Gastroesophageal sphincter (tissue), 4 donors: ENCODE results near the gene OR1L8. TPM values are rescaled to one million over a fixed set of nuclear protein-coding genes. Genes with fewer than 3 reads are reported as not detected.
"Not testable (repeated sequence)": the region's sequence is repeated elsewhere in the genome, so short reads cannot be mapped to it uniquely, and the experiment has no call there.

Experiments
- ATAC-seq: fragments of 150-250 bp; one replicate; pipeline ENCODE4 v1.9.1; 2016; ENCODE audit warnings: mild to moderate bottlenecking, moderate library complexity
- H3K27ac ChIP-seq, 4 donors: fragments of 200-600 bp; sonication (generic) in 3 of 4; 1 replicate in 3 of 4; 2 replicates in 1 of 4; pipeline ENCODE4 v1.5.1; 2016 to 2019
- H3K27me3 ChIP-seq: fragments of 200-600 bp; sonication (generic); one replicate; pipeline ENCODE4 v1.5.1; 2019
- H3K36me3 ChIP-seq, 2 donors: fragments of 200-600 bp; sonication (generic); one replicate each; pipeline ENCODE4 v1.5.1; 2019; ENCODE audit warnings: control low read depth in 1 of 2
- H3K4me1 ChIP-seq, 3 donors: fragments of 200-600 bp; sonication (generic); 1 replicate in 2 of 3; 2 replicates in 1 of 3; pipeline ENCODE4 v1.5.1; 2016 to 2019; ENCODE audit warnings: control low read depth in 2 of 3
- H3K4me3 ChIP-seq, 2 donors: fragments of 200-600 bp; sonication (generic); one replicate each; pipeline ENCODE4 v1.5.1; 2019; ENCODE audit warnings: mild to moderate bottlenecking in 1 of 2, moderate library complexity in 1 of 2
- H3K9me3 ChIP-seq, 3 donors: fragments of 200-600 bp; sonication (generic); one replicate each; pipeline ENCODE4 v1.5.1; 2017 to 2019; ENCODE audit warnings: control low read depth in 2 of 3
- EP300 ChIP-seq: sonication (generic); formaldehyde crosslinking; IDR thresholded peaks from one replicate; pipeline ENCODE4 v1.6.1; 2017; ENCODE audit warnings: antibody characterized with exemption, mild to moderate bottlenecking
- POLR2A ChIP-seq, 2 donors: fragments of 450-650 bp; IDR thresholded peaks; one replicate each; pipeline ENCODE4 v1.6.1; 2017; ENCODE audit warnings: antibody characterized with exemption in 2 of 2, mild to moderate bottlenecking in 2 of 2, moderate library complexity in 1 of 2
- POLR2AphosphoS5 ChIP-seq: sonication (generic); formaldehyde crosslinking; IDR thresholded peaks from one replicate; pipeline ENCODE4 v1.6.1; 2017; ENCODE audit warnings: antibody characterized with exemption
- WGBS, 2 donors: methylation state at CpG; one replicate each; pipeline ENCODE4 v1.1.5; 2018; ENCODE audit warnings: low coverage in 1 of 2; 5-methylcytosine and 5-hydroxymethylcytosine counted together
- total RNA-seq, 4 donors: library from RNA; depleted of rRNA; stranded (reverse); fragments of >200 nt; gene quantifications; one replicate each; pipeline ENCODE4 v1.1.0, GENCODE V29; 2016
- TF ChIP-seq, protein P1 (sequence below), 4 experiments: fragments of 200-600 bp in 2 of 4; fragments of 450-650 bp in 2 of 4; sonication (generic) in 1 of 4; IDR thresholded peaks; one replicate each; pipeline ENCODE4 v1.5.1; 2017 to 2019; ENCODE audit warnings: antibody characterized with exemption in 4 of 4, mild to moderate bottlenecking in 2 of 4, moderate library complexity in 2 of 4

Gene OR1L8
- total RNA-seq, 4 donors from 2014 or later, result not detected

DNA sequence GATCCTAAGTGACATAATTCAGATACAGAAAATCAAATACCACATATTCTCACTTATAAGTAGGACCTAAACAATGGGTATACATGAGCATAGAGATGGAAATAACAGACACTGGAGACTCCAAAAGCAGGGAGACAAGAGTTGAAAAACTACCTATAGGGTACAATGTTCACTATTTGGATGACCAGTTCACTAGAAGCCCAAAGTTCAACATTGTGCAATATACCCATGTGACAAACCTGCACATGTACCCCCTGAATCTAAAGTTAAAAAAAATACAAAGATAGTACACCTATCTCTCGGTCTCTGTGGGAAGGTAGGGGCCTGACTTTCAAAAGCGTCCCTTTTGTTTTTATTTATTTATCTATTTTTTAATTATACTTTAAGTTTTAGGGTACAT is 44.4 kb downstream of the OR1L8 start:
- no peaks in the 10 kb centered on the region for H3K27me3 ChIP-seq
- TF ChIP-seq, protein P1, sequence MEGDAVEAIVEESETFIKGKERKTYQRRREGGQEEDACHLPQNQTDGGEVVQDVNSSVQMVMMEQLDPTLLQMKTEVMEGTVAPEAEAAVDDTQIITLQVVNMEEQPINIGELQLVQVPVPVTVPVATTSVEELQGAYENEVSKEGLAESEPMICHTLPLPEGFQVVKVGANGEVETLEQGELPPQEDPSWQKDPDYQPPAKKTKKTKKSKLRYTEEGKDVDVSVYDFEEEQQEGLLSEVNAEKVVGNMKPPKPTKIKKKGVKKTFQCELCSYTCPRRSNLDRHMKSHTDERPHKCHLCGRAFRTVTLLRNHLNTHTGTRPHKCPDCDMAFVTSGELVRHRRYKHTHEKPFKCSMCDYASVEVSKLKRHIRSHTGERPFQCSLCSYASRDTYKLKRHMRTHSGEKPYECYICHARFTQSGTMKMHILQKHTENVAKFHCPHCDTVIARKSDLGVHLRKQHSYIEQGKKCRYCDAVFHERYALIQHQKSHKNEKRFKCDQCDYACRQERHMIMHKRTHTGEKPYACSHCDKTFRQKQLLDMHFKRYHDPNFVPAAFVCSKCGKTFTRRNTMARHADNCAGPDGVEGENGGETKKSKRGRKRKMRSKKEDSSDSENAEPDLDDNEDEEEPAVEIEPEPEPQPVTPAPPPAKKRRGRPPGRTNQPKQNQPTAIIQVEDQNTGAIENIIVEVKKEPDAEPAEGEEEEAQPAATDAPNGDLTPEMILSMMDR (IDR thresholded peaks at IDR 0.05), result no peak
- TF ChIP-seq EP300 (no peak), POLR2A (IDR thresholded peaks at IDR 0.05) (no peak), POLR2AphosphoS5 (no peak)
- no peak overlapping the region for H3K4me3 ChIP-seq
- WGBS, 2 donors, result 59 to 62% methylated on average over 2 of the region's 2 CpGs
- peaks cover 0 to 10% (median 0%) of the 10 kb centered on the region in 3 donors for H3K9me3 ChIP-seq
- no peaks in the 10 kb centered on the region for H3K4me1 ChIP-seq
- H3K27ac ChIP-seq, result no peak overlapping the region
- H3K36me3 ChIP-seq, result no peaks in the 10 kb centered on the region
- ATAC-seq, result no peak

DNA sequence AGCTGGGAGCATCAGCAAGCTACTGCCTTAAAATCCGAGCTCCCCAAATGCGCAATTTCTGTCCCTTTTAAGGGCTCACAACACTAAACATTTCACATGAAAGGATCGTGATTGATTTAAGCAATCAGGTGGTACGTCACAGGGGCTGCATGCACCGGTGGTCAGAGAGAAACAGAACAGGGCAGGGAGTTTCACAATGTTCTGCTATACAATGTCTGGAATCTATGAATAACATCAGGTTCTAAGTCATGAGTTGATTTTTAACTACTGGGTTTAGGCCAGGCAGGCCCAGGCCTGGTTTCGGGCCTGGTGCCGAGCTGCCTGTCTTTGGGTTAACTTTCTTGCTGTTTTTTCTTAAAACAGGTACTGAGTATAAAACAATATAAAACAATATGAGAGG is 46.1 kb downstream of the OR1L8 start:
- H3K27ac ChIP-seq, H3K36me3 ChIP-seq, H3K9me3 ChIP-seq, ATAC-seq, H3K27me3 ChIP-seq, H3K4me3 ChIP-seq, H3K4me1 ChIP-seq: not testable (repeated sequence)
- WGBS, 2 donors, result 28 to 60% methylated on average over 4 to 7 of the region's 7 CpGs

DNA sequence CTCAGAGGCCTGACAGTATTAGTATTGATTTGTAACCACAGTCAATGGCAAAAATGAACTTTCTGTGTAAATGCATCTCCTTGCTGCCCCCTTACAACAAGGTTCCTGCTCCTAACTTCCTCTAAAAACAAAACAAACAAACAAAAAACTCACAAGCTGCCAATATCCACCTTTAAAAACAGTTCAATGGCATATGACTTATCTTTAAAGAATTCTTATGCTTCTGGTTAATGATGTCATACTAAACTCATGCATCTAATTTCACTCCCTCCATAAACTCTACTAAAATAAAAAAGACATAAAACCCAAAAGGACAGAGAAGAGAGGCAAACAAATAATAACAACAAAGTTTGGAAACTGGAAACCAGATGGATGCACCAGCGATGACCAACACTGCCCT is 47.0 kb downstream of the OR1L8 start:
- Histone ChIP-seq H3K27ac (no peak overlapping the region), H3K9me3 (peaks cover 0 to 10% (median 0%) of the 10 kb centered on the region in 3 donors), H3K4me1 (no peaks in the 10 kb centered on the region), H3K27me3 (no peaks in the 10 kb centered on the region), H3K36me3 (no peaks in the 10 kb centered on the region), H3K4me3 (no peak overlapping the region)
- ATAC-seq, result no peak
- 100% methylated on average over 1 of the region's 1 CpG for whole genome bisulfite sequencing, 2 donors
- no peak for TF ChIP-seq POLR2A (IDR thresholded peaks at IDR 0.05)
- no peak for TF ChIP-seq POLR2AphosphoS5
- no peak for TF ChIP-seq EP300
- TF ChIP-seq, protein P1 (IDR thresholded peaks at IDR 0.05), result no peak

DNA sequence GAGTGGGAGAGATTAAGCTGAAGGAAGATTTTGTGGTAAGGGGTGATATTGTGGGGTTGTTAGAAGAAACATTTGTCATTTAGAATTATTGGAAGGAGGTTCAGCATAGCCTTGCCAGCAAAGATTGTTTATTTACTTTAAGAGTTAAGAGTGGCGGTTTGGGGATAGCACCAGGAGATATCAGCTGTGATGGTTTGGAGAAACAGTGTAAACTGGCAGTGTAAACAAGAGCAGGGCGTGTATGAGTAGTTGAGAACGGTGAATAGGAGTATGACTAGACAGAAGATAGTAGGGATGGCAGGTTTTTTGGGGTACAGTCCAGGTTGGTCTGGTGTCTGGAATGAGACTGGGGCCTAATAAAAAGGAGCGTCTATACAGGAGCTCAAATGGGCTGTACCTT is 52.0 kb downstream of the OR1L8 start:
- WGBS, 2 donors, result 43 to 44% methylated on average over 4 of the region's 4 CpGs
- H3K36me3 ChIP-seq, H3K27me3 ChIP-seq, H3K4me3 ChIP-seq, ATAC-seq, H3K27ac ChIP-seq, H3K4me1 ChIP-seq, H3K9me3 ChIP-seq: not testable (repeated sequence)

DNA sequence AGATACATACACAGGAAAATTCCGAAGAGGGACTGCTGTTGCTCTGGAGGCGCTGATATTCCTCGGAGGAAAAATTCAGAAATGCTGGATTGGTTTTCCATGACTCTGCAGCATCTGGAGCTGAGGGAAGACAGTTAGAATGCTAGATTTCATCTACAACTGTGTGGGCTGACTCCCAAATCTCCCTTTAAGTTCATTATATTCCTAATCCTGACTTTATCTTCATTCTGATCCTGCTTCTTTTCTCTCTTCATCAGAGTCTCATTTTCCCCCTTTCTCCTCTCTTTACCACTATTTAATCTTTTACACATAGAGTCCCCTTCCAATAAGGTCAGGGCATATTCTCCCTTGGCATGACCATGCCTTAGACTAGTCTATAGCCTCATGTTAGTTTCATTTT is 56.0 kb downstream of the OR1L8 start, which contains the start of gene OR1N1:
Gene OR1N1, minus strand, starts transcription at position 101 of the 400 bp plus-strand sequence. Its CDS starts 0 bp downstream, at position 101.
- no peak for TF ChIP-seq POLR2A (IDR thresholded peaks at IDR 0.05)
- no peak for TF ChIP-seq POLR2AphosphoS5
- TF ChIP-seq, protein P1 (IDR thresholded peaks at IDR 0.05), result no peak
- no peak for TF ChIP-seq EP300
- no peak for ATAC-seq
- WGBS, 2 donors, result 82 to 90% methylated on average over 3 of the region's 3 CpGs
- no peaks in the 10 kb centered on the region for H3K9me3 ChIP-seq
- no peaks in the 10 kb centered on the region for H3K4me1 ChIP-seq
- no peak within 1 kb of the TSS for H3K27ac ChIP-seq
- H3K36me3 ChIP-seq, result no peaks in the 10 kb centered on the region
- no peak within 1 kb of the TSS for H3K4me3 ChIP-seq
- H3K27me3 ChIP-seq, result peaks cover 4% of the 10 kb centered on the region

DNA sequence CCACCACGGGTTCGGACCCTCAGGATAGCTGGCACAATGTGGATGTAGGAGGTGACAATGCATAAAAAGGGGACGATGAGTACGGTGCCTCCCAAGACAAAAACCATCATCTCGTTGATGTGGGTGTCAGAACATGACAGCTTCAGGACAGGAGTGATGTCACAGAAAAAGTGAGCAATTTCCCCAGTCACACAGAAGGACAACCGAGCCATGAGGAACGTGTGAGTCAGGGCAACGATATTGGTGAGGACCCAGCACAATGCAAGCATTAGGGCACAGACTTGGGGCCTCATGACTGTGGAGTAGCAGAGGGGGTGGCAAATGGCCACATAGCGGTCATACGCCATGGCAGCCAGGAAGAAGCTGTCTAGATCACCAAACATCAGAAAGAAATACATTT is 56.6 kb downstream of the OR1L8 start:
- H3K27ac ChIP-seq, result no peak overlapping the region
- no peak overlapping the region for H3K4me3 ChIP-seq
- H3K27me3 ChIP-seq, result peaks cover 4% of the 10 kb centered on the region
- no peaks in the 10 kb centered on the region for H3K36me3 ChIP-seq
- no peaks in the 10 kb centered on the region for H3K4me1 ChIP-seq
- WGBS, 2 donors, result 78% methylated on average over 7 of the region's 10 CpGs; no CpG with 5 or more reads in 1 of the 2 donors
- H3K9me3 ChIP-seq, result no peaks in the 10 kb centered on the region
- TF ChIP-seq, protein P1 (IDR thresholded peaks at IDR 0.05), result no peak
- ATAC-seq, result no peak
